Measurements from ENCODE around the gene NDUFAF8. TPM values are rescaled to one million over a fixed set of nuclear protein-coding genes. Genes with fewer than 3 reads are reported as not detected.
A peak's percentile ranks its signal among the peaks of the same experiment; 100 is the strongest.

The NDUFAF8 gene
- total RNA-seq, 1 donor from 2014 or later, result 47.6 TPM

DNA sequence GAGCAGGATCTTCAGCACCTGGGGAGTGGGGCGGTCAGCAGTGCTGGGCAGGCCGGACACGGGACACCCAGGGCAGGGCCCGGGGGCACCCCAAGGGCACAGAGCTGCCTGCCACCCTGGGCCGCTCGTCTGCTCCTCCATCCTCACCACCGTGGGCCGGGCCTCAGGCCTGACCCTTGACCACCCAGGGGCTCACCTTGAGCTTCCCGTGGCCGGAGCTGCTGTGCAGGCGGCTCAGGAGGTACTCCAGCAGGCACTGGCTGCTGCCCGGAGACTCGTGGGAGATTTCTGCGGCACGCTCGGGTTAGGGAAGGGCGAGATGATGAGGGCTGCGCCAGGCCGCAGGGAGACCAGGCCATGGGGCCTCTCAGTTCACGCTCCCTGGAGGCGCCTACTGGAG lies 2.3 kb upstream of the NDUFAF8 start:
- TF ChIP-seq, protein P1, sequence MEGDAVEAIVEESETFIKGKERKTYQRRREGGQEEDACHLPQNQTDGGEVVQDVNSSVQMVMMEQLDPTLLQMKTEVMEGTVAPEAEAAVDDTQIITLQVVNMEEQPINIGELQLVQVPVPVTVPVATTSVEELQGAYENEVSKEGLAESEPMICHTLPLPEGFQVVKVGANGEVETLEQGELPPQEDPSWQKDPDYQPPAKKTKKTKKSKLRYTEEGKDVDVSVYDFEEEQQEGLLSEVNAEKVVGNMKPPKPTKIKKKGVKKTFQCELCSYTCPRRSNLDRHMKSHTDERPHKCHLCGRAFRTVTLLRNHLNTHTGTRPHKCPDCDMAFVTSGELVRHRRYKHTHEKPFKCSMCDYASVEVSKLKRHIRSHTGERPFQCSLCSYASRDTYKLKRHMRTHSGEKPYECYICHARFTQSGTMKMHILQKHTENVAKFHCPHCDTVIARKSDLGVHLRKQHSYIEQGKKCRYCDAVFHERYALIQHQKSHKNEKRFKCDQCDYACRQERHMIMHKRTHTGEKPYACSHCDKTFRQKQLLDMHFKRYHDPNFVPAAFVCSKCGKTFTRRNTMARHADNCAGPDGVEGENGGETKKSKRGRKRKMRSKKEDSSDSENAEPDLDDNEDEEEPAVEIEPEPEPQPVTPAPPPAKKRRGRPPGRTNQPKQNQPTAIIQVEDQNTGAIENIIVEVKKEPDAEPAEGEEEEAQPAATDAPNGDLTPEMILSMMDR (IDR thresholded peaks at IDR 0.05; ENCODE audit: unreplicated experiment), result no peak
- H3K4me3 Mint-ChIP-seq, result no peak overlapping the region
- no peaks in the 10 kb centered on the region for H3K27me3 Mint-ChIP-seq (ENCODE audit: low read depth)
- H3K27ac Mint-ChIP-seq, result no peak overlapping the region
- DNase-seq (ENCODE audit: low spot score in 2 of 2, unreplicated experiment in 2 of 2), result no peak
- H3K9me3 Mint-ChIP-seq, result no peaks in the 10 kb centered on the region
- peaks cover 8% of the 10 kb centered on the region for H3K36me3 Mint-ChIP-seq
- peaks cover 22% of the 10 kb centered on the region for H3K4me1 Mint-ChIP-seq

DNA sequence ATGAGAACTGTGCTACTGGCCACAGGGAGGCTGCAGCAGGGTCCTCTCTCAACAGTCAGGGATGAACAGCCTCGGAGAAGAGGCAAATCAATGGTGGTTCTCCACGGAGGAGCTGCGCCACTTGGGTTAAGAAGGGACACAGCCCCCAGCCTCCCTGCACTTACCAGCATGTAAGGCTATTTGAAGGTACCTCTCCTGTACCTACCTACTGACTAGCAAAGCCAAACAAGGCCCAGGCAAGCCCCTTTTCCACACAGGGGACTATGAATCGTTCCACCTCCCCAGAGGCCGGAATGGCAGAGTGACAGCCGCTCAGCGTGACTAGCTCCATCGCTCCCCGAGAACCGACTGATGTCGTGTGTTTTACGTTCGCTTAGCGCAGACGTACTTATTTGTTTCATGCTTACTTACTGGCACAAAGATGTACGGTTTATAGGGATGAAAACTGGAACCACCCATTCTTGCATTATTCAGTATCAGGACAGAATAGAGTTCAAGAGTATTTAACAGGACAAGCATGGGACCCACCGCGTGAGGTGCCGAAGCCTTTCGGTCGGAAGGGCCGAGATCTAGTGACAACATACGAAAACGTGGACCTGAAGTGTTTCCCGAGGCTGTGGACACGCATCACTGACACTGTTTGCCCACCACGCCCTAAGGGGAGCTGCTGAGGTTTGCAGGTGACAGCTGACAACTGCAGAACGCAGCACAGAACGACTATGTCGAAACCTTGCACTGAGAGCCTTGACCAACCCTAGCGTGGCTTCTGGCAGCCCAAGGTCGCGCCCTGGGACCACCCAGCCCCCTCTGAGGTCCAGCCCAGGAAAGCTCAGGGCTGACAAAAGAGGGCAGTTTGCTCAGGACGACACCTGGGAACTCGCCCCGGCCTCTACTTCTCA lies 1.3 kb upstream of the NDUFAF8 start:
- peak overlapping the region; percentile 83 for H3K4me3 Mint-ChIP-seq
- H3K27me3 Mint-ChIP-seq (ENCODE audit: low read depth), result no peaks in the 10 kb centered on the region
- H3K4me1 Mint-ChIP-seq, result peaks cover 22% of the 10 kb centered on the region
- no peak for DNase-seq (ENCODE audit: low spot score in 2 of 2, unreplicated experiment in 2 of 2)
- no peaks in the 10 kb centered on the region for H3K9me3 Mint-ChIP-seq
- H3K36me3 Mint-ChIP-seq, result peaks cover 8% of the 10 kb centered on the region
- H3K27ac Mint-ChIP-seq, result no peak overlapping the region
- TF ChIP-seq, protein P1 (IDR thresholded peaks at IDR 0.05; ENCODE audit: unreplicated experiment), result no peak

GRCh38 chr17:81238490-81238814 lies 666 bp upstream of the NDUFAF8 start:
- no peaks in the 10 kb centered on the region for H3K27me3 Mint-ChIP-seq (ENCODE audit: low read depth)
- peaks cover 22% of the 10 kb centered on the region for H3K4me1 Mint-ChIP-seq
- TF ChIP-seq, protein P1 (IDR thresholded peaks at IDR 0.05; ENCODE audit: unreplicated experiment), result no peak

DNA sequence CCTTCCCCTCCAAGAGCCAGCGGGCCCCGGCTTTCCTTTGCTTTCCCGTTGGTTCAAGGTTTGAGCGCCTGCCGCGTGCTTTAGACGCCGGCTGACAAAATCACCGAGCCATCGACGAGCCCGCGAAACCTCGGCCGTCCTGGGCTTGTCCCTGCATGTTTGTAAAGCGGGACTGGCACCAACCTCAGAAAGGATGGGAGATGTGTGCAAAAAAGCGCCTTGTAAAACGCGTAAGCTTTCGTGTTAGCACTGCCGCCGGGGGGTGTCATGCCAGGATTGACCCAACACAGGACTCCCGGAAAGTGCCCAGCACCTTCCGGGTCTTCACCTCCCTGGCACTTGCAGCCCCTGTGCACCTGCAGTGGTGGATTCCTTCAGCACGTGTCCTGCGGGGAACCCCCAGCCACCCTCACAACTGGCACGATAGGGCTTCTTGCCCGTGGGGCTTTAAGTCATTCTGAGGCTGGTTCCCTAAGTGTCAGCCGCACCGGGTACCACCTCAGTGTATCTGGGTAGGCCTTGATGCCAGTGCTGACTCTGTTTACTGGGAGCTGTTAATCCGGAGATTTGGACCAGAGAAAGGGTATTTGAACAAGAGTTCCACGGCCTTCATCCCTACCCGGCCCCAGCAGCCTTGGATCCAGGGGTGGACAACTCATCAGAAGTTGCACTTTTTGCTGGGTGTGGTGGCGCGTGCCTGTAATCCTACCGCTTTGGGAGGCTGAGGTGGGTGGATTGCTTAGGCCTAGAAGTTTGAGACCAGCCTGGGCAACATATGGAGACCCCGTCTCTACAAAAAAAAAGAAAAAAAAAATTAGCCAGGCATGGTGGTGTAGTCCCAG lies 817 bp downstream of the NDUFAF8 start:
- no peaks in the 10 kb centered on the region for H3K27me3 Mint-ChIP-seq (ENCODE audit: low read depth)
- no peak for DNase-seq (ENCODE audit: low spot score in 2 of 2, unreplicated experiment in 2 of 2)
- H3K27ac Mint-ChIP-seq, result peak overlapping the region; percentile 94
- TF ChIP-seq, protein P1 (IDR thresholded peaks at IDR 0.05; ENCODE audit: unreplicated experiment), result no peak
- peaks cover 19% of the 10 kb centered on the region for H3K4me1 Mint-ChIP-seq
- peak overlapping the region; percentile 91 for H3K4me3 Mint-ChIP-seq
- no peaks in the 10 kb centered on the region for H3K9me3 Mint-ChIP-seq
- H3K36me3 Mint-ChIP-seq, result peaks cover 4% of the 10 kb centered on the region

More at GRCh38 chr17:81238490-81238814, 666 bp upstream of the NDUFAF8 start:
- Mint-ChIP-seq H3K4me3 (peak overlapping the region; percentile 83), H3K27ac (no peak overlapping the region), H3K36me3 (peaks cover 8% of the 10 kb centered on the region), H3K9me3 (no peaks in the 10 kb centered on the region)
- DNase-seq (ENCODE audit: low spot score in 2 of 2, unreplicated experiment in 2 of 2), result no peak

DNA sequence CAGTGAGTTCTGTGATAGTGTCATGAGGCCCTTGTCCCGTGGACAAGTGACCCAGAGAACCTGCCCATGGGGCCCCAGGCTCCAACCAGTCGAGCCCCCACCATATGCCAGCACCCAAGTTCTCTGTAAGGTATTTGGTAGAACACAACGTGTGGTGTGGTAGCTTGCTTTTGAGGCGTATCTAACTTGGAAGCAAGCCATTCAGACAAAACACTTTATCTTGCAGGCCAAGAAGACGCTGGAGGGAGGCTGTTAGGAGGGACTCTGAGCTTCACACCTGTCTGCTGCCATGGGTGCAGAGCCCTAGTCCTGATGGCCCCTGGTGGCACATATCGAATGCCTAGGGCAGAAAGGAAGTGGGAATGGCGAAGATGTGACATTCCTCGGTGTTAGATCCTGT lies 1.6 kb downstream of the NDUFAF8 start:
- H3K36me3 Mint-ChIP-seq, result peaks cover 3% of the 10 kb centered on the region
- no peaks in the 10 kb centered on the region for H3K27me3 Mint-ChIP-seq (ENCODE audit: low read depth)
- DNase-seq (ENCODE audit: low spot score in 2 of 2, unreplicated experiment in 2 of 2), result no peak
- H3K4me1 Mint-ChIP-seq, result peaks cover 15% of the 10 kb centered on the region
- peak overlapping the region; percentile 91 for H3K4me3 Mint-ChIP-seq
- no peaks in the 10 kb centered on the region for H3K9me3 Mint-ChIP-seq
- peak overlapping the region; percentile 2 for H3K27ac Mint-ChIP-seq
- TF ChIP-seq, protein P1 (IDR thresholded peaks at IDR 0.05; ENCODE audit: unreplicated experiment), result no peak

Measured in mesothelial cell of epicardium (in vitro differentiated cells).